ENCODE measurements around the gene COL25A1.
"Not testable (repeated sequence)": the region's sequence is repeated elsewhere in the genome, so short reads cannot be mapped to it uniquely, and the experiment has no call there.

The COL25A1 gene

GRCh38 chr4:109154424-109154823 lies 148.0 kb downstream of the COL25A1 start:
- Mint-ChIP-seq H3K4me3 (no peak overlapping the region), H3K9me3 (peaks cover 3% of the 10 kb centered on the region), H3K4me1 (no peaks in the 10 kb centered on the region), H3K27ac (no peak overlapping the region), H3K27me3 (no peaks in the 10 kb centered on the region), H3K36me3 (no peaks in the 10 kb centered on the region)
- no peak for ATAC-seq

- Mint-ChIP-seq H3K9me3 (peaks cover 7% of the 10 kb centered on the region), H3K27me3 (no peaks in the 10 kb centered on the region), H3K27ac (no peak overlapping the region), H3K4me1 (no peaks in the 10 kb centered on the region), H3K4me3 (no peak overlapping the region), H3K36me3 (no peaks in the 10 kb centered on the region)
- ATAC-seq, result no peak
Observed at GRCh38 chr4:109149836-109150235, 152.6 kb downstream of the COL25A1 start.

DNA sequence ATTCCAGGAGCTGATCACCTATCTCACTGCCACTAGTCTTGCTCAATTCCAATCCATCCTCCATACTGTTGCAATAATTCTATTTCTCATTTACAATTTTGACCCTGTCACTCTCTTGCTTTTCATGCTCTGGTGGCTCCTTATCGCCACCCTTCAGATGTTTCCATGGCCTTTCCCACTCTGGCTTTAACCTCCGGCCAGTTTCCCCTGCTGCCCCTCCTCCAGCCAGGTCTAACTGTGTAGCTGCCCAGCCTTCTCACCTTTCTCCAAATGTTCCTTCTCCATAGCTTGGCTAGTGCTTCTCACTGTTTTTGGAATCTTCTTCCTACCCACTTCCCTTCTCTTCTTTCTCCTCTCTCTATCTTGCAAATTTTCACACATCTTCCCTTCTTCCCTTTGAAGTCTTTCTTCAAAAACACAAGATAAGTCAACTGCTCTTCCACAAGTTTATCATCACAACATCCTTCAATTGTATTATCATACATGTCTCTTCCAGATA lies 153.8 kb downstream of the COL25A1 start:
- H3K27ac Mint-ChIP-seq, result no peak overlapping the region
- no peaks in the 10 kb centered on the region for H3K36me3 Mint-ChIP-seq
- no peaks in the 10 kb centered on the region for H3K27me3 Mint-ChIP-seq
- H3K4me1 Mint-ChIP-seq, result no peaks in the 10 kb centered on the region
- ATAC-seq, result no peak
- H3K9me3 Mint-ChIP-seq, result peaks cover 7% of the 10 kb centered on the region
- no peak overlapping the region for H3K4me3 Mint-ChIP-seq

DNA sequence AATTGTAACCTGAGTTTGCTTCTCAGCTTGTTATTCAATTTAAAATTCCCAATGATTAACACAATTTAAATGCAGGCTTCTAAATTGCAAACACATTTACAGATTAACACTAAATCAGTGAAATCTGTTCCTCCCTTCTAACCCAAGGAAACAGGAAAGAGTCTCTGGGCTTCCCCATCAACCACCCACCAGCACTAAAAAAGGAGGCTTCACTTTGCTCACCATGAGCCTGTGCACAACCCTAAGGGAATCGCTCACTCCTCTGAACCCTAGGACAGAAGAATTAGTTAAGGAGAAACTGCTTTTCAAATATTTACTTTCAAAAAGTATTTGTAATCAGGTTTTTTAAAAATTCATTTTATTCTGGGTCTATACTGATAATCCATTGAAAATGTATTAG lies 155.3 kb downstream of the COL25A1 start:
- Mint-ChIP-seq H3K4me3 (no peak overlapping the region), H3K4me1 (no peaks in the 10 kb centered on the region), H3K27ac (no peak overlapping the region), H3K27me3 (no peaks in the 10 kb centered on the region), H3K9me3 (peaks cover 16% of the 10 kb centered on the region), H3K36me3 (no peaks in the 10 kb centered on the region)
- ATAC-seq, result no peak

- Mint-ChIP-seq H3K27ac (no peak overlapping the region), H3K9me3 (peaks cover 17% of the 10 kb centered on the region), H3K36me3 (no peaks in the 10 kb centered on the region), H3K27me3 (no peaks in the 10 kb centered on the region), H3K4me3 (no peak overlapping the region), H3K4me1 (no peaks in the 10 kb centered on the region)
- no peak for ATAC-seq
Observed at GRCh38 chr4:109146499-109146898, 156.0 kb downstream of the COL25A1 start.

- H3K36me3 Mint-ChIP-seq, H3K27ac Mint-ChIP-seq, H3K27me3 Mint-ChIP-seq, H3K4me1 Mint-ChIP-seq, ATAC-seq, H3K4me3 Mint-ChIP-seq: not testable (repeated sequence)
- peaks cover 14% of the 10 kb centered on the region for H3K9me3 Mint-ChIP-seq
Observed at GRCh38 chr4:109138125-109138524, 164.3 kb downstream of the COL25A1 start.

DNA sequence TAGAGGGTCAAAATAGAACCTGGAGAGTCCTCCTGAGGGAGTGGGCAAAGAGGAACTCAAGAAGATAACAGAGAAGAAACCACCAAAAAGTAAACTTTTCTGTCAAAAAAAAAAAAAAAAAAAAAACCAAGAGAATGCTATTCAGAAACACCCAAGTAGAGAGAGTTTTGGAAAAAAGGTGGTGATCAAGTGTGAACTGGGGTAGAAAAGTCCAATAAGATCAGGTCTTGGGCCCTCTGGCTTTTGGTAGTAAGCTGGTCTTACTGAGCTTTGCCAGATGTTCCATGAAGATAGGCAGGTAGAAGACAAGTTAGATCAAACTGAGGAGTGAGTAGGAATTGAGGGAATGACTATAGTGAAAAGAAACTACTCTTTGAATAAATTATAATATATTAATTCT lies 167.5 kb downstream of the COL25A1 start:
- Mint-ChIP-seq H3K4me1 (no peaks in the 10 kb centered on the region), H3K36me3 (no peaks in the 10 kb centered on the region), H3K27me3 (no peaks in the 10 kb centered on the region), H3K27ac (no peak overlapping the region), H3K4me3 (no peak overlapping the region), H3K9me3 (peaks cover 5% of the 10 kb centered on the region)
- no peak for ATAC-seq

- Mint-ChIP-seq H3K36me3 (no peaks in the 10 kb centered on the region), H3K4me1 (no peaks in the 10 kb centered on the region), H3K27ac (no peak overlapping the region), H3K4me3 (no peak overlapping the region), H3K27me3 (no peaks in the 10 kb centered on the region), H3K9me3 (peaks cover 5% of the 10 kb centered on the region)
- ATAC-seq, result no peak
Observed at GRCh38 chr4:109134268-109134667, 168.2 kb downstream of the COL25A1 start.

- H3K9me3 Mint-ChIP-seq, result peaks cover 3% of the 10 kb centered on the region
- H3K4me1 Mint-ChIP-seq, result no peaks in the 10 kb centered on the region
- H3K4me3 Mint-ChIP-seq, result no peak overlapping the region
- no peak overlapping the region for H3K27ac Mint-ChIP-seq
- no peaks in the 10 kb centered on the region for H3K27me3 Mint-ChIP-seq
- no peaks in the 10 kb centered on the region for H3K36me3 Mint-ChIP-seq
- peak; percentile 16 for ATAC-seq
Observed at GRCh38 chr4:109131559-109131958, 170.9 kb downstream of the COL25A1 start.

DNA sequence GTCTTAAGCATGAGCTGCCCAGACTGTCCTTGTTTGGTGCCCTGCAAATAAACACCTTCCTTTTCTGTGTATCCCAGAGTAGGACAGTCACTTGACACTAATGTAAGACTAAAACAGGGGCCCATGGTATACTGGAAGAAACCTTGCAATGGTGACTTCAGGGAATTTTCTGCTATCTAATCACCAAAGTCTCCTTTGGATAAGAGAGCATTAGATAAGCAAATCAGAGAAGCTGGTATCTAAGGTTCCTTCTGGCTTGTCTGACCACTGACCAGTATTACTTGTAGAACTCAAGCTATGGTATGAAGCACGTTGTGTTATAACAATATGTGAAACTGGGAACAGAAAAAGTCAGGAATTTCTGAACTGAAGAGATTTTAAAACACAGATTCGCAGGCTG lies 173.9 kb downstream of the COL25A1 start:
- no peaks in the 10 kb centered on the region for H3K9me3 Mint-ChIP-seq

GRCh38 chr4:109127866-109128265 lies 174.6 kb downstream of the COL25A1 start:
- H3K36me3 Mint-ChIP-seq, result no peaks in the 10 kb centered on the region
- H3K4me1 Mint-ChIP-seq, result no peaks in the 10 kb centered on the region
- no peak overlapping the region for H3K27ac Mint-ChIP-seq
- no peaks in the 10 kb centered on the region for H3K27me3 Mint-ChIP-seq
- no peak overlapping the region for H3K4me3 Mint-ChIP-seq
- no peaks in the 10 kb centered on the region for H3K9me3 Mint-ChIP-seq
- ATAC-seq, result no peak

More for the DNA sequence above, 173.9 kb downstream of the COL25A1 start:
- Mint-ChIP-seq H3K4me1 (no peaks in the 10 kb centered on the region), H3K27me3 (no peaks in the 10 kb centered on the region), H3K27ac (no peak overlapping the region), H3K36me3 (no peaks in the 10 kb centered on the region), H3K4me3 (no peak overlapping the region)
- no peak for ATAC-seq

DNA sequence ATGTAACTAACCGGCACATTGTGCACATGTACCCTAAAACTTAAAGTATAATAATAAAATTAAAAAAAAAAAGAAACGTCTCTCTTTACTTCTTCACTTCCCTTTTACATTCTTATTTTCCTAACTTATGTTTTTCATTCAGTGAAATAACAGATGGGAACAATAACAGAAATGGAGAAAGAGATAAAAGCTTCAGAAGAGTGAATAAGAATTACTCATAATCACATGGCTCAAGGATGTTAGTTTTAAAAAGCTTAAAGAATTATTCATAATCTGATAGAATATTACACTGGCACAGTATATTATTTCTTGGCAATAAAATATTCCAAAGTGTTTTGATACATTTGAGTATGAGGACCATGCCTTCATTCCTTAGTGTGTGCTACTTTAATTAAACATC lies 175.6 kb downstream of the COL25A1 start:
- no peak for ATAC-seq
- no peaks in the 10 kb centered on the region for H3K36me3 Mint-ChIP-seq
- H3K4me1 Mint-ChIP-seq, result no peaks in the 10 kb centered on the region
- H3K9me3 Mint-ChIP-seq, result no peaks in the 10 kb centered on the region
- H3K27me3 Mint-ChIP-seq, result no peaks in the 10 kb centered on the region
- H3K27ac Mint-ChIP-seq, result no peak overlapping the region
- no peak overlapping the region for H3K4me3 Mint-ChIP-seq

GRCh38 chr4:109125084-109125483 lies 177.4 kb downstream of the COL25A1 start:
- H3K27ac Mint-ChIP-seq, result no peak overlapping the region
- H3K9me3 Mint-ChIP-seq, result no peaks in the 10 kb centered on the region
- no peak for ATAC-seq
- H3K36me3 Mint-ChIP-seq, result no peaks in the 10 kb centered on the region
- no peaks in the 10 kb centered on the region for H3K4me1 Mint-ChIP-seq
- no peak overlapping the region for H3K4me3 Mint-ChIP-seq
- no peaks in the 10 kb centered on the region for H3K27me3 Mint-ChIP-seq

GRCh38 chr4:109123951-109124350 lies 178.5 kb downstream of the COL25A1 start:
- Mint-ChIP-seq H3K4me3 (no peak overlapping the region), H3K4me1 (no peaks in the 10 kb centered on the region), H3K9me3 (no peaks in the 10 kb centered on the region), H3K27ac (no peak overlapping the region), H3K27me3 (no peaks in the 10 kb centered on the region), H3K36me3 (no peaks in the 10 kb centered on the region)
- ATAC-seq, result no peak

- Mint-ChIP-seq H3K9me3 (no peaks in the 10 kb centered on the region), H3K36me3 (no peaks in the 10 kb centered on the region), H3K27ac (no peak overlapping the region), H3K4me3 (no peak overlapping the region), H3K4me1 (no peaks in the 10 kb centered on the region), H3K27me3 (peaks cover 6% of the 10 kb centered on the region)
- ATAC-seq, result no peak
Observed at GRCh38 chr4:109121561-109121960, 180.9 kb downstream of the COL25A1 start.

- Mint-ChIP-seq H3K27ac (no peak overlapping the region), H3K9me3 (no peaks in the 10 kb centered on the region), H3K36me3 (no peaks in the 10 kb centered on the region), H3K4me3 (no peak overlapping the region), H3K4me1 (no peaks in the 10 kb centered on the region), H3K27me3 (peaks cover 8% of the 10 kb centered on the region)
- ATAC-seq, result no peak
Observed at GRCh38 chr4:109119852-109120251, 182.6 kb downstream of the COL25A1 start.

DNA sequence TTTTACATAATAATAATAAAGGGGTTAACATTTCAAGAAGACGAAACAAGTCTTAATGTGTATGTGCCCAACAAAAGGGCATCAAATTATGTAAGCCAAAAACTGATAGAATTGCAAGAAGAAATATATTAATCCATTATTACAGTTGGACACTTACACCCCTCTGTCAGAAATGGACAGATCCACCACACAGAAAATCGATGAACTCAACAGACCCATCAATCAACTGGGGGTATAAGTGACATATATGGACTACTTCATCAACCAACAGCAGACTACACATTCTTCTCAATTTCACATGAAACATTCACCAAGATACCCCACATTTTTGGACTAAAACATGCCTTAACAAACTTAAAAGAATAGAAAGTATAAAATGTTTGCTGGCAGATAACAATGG lies 183.8 kb downstream of the COL25A1 start:
- no peaks in the 10 kb centered on the region for H3K36me3 Mint-ChIP-seq
- H3K4me3 Mint-ChIP-seq, result no peak overlapping the region
- no peaks in the 10 kb centered on the region for H3K9me3 Mint-ChIP-seq
- H3K27ac Mint-ChIP-seq, result no peak overlapping the region
- no peak for ATAC-seq
- H3K27me3 Mint-ChIP-seq, result peaks cover 8% of the 10 kb centered on the region
- H3K4me1 Mint-ChIP-seq, result no peaks in the 10 kb centered on the region

Data from stimulated activated memory B cell treated with anti-CD40 and anti-IgM and Interleukin-4, amounts not matched to agents 10 μg/mL and 1 μg/mL and 100 μg/mL, for 72 hours (primary cell).